Fibroblast of lung (primary cell): ENCODE data around the gene SPATA9.

ENCODE experiments used
- EZH2 ChIP-seq: IDR thresholded peaks from 2 replicates; pipeline ENCODE4 v1.5.1; 2012; ENCODE audit warnings: low read length, control low read depth, mild to moderate bottlenecking; ENCODE audit errors: missing control alignments
- TF ChIP-seq, protein P1 (sequence below), 2 donors: IDR thresholded peaks in 1 of 2; conservative IDR thresholded peaks in 1 of 2; 1 replicate in 1 of 2; 2 replicates in 1 of 2; pipeline ENCODE4 v1.5.1; 2011 to 2012; ENCODE audit warnings: low read length in 2 of 2, control low read depth in 1 of 2, inconsistent platforms in 1 of 2, low read depth in 1 of 2, mild to moderate bottlenecking in 1 of 2

DNA sequence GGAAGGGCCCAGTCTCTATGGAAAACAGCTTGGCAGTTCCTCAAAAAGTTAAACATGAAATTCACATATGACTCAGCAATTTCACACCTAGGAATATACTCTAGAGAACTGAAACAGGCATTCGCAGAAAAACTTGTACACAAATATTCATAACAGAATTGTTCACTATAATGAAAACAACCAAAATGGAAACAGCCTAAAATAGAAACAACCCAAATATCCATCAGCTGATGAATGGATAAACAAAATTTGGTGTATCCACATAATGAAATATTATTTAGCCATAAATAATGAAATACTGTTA is 67.7 kb downstream of the SPATA9 start:
- TF ChIP-seq, protein P1, sequence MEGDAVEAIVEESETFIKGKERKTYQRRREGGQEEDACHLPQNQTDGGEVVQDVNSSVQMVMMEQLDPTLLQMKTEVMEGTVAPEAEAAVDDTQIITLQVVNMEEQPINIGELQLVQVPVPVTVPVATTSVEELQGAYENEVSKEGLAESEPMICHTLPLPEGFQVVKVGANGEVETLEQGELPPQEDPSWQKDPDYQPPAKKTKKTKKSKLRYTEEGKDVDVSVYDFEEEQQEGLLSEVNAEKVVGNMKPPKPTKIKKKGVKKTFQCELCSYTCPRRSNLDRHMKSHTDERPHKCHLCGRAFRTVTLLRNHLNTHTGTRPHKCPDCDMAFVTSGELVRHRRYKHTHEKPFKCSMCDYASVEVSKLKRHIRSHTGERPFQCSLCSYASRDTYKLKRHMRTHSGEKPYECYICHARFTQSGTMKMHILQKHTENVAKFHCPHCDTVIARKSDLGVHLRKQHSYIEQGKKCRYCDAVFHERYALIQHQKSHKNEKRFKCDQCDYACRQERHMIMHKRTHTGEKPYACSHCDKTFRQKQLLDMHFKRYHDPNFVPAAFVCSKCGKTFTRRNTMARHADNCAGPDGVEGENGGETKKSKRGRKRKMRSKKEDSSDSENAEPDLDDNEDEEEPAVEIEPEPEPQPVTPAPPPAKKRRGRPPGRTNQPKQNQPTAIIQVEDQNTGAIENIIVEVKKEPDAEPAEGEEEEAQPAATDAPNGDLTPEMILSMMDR (conservative IDR thresholded peaks at IDR 0.05 in 1 of 2, IDR thresholded peaks at IDR 0.05 in 1 of 2; ENCODE audit: low read depth in 1 of 2, low read length in 2 of 2): no peak
- no peak for TF ChIP-seq EZH2
